DOHH2 (cell line): Measurements from ENCODE around the gene MYO1D.

Experiments
- CTCF ChIP-seq: fragments of 200-600 bp; sonication (generic); IDR thresholded peaks from one replicate; pipeline ENCODE4 v1.5.1; 2014; ENCODE audit warnings: antibody characterized with exemption, mild to moderate bottlenecking, low read depth, low read length; ENCODE audit not compliant: poor library complexity, severe bottlenecking
- EZH2phosphoT487 ChIP-seq: fragments of 200-600 bp; sonication (generic); IDR thresholded peaks from 2 replicates; pipeline ENCODE4 v1.6.1; 2017; ENCODE audit warnings: borderline replicate concordance, mild to moderate bottlenecking, antibody characterized with exemption, low read length, moderate library complexity, mixed read lengths

GRCh38 chr17:32610943-32611342, 266.0 kb downstream of the MYO1D start:
- TF ChIP-seq CTCF (no peak), EZH2phosphoT487 (no peak)
